Activated CD4-positive, alpha-beta T cell treated with anti-CD3 and anti-CD28 coated beads for 24 hours (primary cell): ENCODE measurements around the gene PPM1F.

Source experiments
- DNase-seq, 2 donors: peaks; one replicate each; pipeline ENCODE4 v3.0.0-alpha.2; 2020; ENCODE audit warnings: low read depth in 2 of 2

Gene PPM1F

GRCh38 chr22:21975854-21976345 lies 23.3 kb upstream of the PPM1F start:
- no peak for DNase-seq

GRCh38 chr22:21975273-21975672 lies 22.6 kb upstream of the PPM1F start:
- DNase-seq: no peak

GRCh38 chr22:21974058-21974649 lies 21.5 kb upstream of the PPM1F start:
- DNase-seq: no peak

GRCh38 chr22:21972806-21973205 lies 20.2 kb upstream of the PPM1F start:
- no peak for DNase-seq

GRCh38 chr22:21972293-21972779 lies 19.7 kb upstream of the PPM1F start:
- peak; percentile 47 to 49 for DNase-seq

- DNase-seq: no peak
Measured at GRCh38 chr22:21971858-21972275, 19.2 kb upstream of the PPM1F start.

GRCh38 chr22:21970800-21971617 lies 18.4 kb upstream of the PPM1F start:
- no peak for DNase-seq

GRCh38 chr22:21970037-21970799 lies 17.6 kb upstream of the PPM1F start:
- no peak for DNase-seq

- DNase-seq: no peak
Measured at GRCh38 chr22:21968452-21969129, 15.9 kb upstream of the PPM1F start.

GRCh38 chr22:21967693-21968271 lies 15.1 kb upstream of the PPM1F start:
- no peak for DNase-seq

GRCh38 chr22:21966643-21967516 lies 14.2 kb upstream of the PPM1F start:
- no peak for DNase-seq

GRCh38 chr22:21965762-21966288 lies 13.2 kb upstream of the PPM1F start:
- no peak for DNase-seq

GRCh38 chr22:21964918-21965484 lies 12.4 kb upstream of the PPM1F start:
- no peak for DNase-seq

- no peak for DNase-seq
Measured at GRCh38 chr22:21964234-21964633, 11.6 kb upstream of the PPM1F start.

- DNase-seq: no peak
Measured at GRCh38 chr22:21963790-21964211, 11.2 kb upstream of the PPM1F start.

- no peak for DNase-seq
Measured at GRCh38 chr22:21963286-21963685, 10.6 kb upstream of the PPM1F start.

- DNase-seq: no peak
Measured at GRCh38 chr22:21962655-21962949, 10.0 kb upstream of the PPM1F start.

GRCh38 chr22:21961886-21962654 lies 9.4 kb upstream of the PPM1F start:
- DNase-seq: no peak
